Activated CD4-positive, alpha-beta T cell treated with anti-CD3 and anti-CD28 coated beads, Interleukin-2, Interleukin-6, amounts not matched to agents 100 ng/mL and 50 ng/mL, durations not matched to agents 16 hours and 8 hours (primary cell): Measurements from ENCODE around the gene ERICH4.
"Not testable (repeated sequence)": the region's sequence is repeated elsewhere in the genome, so short reads cannot be mapped to it uniquely, and the experiment has no call there.

Experiments
- DNase-seq: peaks from one replicate; pipeline ENCODE4 v3.0.0-alpha.2; 2020

The ERICH4 gene, protein sequence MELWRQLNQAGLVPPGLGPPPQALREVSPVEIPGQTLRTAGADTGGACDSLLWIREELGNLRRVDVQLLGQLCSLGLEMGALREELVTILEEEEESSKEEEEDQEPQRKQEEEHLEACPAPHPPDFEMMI

DNA sequence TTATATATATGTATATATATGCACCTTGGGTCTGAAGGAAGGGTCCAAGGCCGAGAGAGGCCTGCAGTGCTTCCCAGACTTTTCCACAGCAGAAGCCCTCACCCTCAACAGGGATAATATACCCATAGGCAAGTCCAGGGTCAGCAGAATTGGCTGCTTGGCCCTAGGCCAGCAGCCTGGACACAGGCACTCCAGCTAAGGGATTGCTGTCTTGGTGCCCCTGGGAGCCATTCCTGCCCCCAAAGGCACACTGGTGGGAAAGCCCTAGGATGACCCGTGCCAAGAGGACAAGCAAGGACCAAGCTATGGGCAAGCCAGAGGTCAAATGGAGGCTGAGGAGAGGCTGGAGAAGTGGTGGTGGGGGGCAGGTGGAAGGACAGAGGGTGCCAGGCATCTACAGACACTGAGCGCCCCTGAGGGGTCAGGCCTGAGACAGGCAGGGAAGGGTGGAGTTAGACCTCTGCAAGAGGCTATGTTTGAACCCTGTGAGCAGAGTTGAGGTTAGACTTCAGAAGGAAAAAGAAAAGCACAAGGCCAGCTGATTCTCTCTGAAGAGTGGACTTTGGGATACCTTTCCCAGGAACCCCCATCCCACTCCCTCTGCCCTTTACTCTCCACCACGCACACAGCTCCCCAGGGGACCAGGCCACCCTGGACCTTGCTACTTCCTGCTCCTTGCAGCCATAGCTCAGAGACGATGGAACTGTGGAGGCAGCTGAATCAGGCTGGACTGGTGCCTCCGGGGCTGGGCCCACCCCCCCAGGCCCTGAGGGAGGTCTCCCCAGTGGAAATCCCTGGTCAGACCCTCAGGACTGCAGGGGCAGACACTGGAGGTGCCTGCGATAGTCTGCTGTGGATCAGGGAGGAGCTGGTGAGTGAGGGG lies at the start of gene ERICH4:
Gene ERICH4 (plus strand): TSS at position 684 of the 883 bp plus-strand sequence. CDS start 14 bp downstream, at position 698.
- DNase-seq: no peak

DNA sequence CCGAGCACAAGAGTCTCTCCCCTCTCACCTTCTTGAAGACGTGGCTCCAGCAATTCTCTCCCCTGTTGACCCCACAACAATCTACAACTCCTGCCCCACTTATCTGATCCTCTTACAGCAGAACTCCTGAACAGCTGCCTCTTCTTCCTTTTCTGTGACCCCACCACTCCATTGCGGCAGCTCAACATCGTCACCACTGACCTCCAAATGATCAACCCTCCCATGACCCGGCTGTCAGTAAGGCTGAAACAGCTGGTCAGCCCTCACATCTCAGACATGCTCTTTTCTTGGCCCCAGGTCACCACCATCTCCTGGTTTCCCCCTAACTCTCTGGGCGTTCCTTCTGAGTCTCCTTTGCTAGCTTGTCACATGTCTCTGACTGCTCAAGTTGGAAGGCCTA lies 47.6 kb upstream of the ERICH4 start:
- DNase-seq: no peak

DNA sequence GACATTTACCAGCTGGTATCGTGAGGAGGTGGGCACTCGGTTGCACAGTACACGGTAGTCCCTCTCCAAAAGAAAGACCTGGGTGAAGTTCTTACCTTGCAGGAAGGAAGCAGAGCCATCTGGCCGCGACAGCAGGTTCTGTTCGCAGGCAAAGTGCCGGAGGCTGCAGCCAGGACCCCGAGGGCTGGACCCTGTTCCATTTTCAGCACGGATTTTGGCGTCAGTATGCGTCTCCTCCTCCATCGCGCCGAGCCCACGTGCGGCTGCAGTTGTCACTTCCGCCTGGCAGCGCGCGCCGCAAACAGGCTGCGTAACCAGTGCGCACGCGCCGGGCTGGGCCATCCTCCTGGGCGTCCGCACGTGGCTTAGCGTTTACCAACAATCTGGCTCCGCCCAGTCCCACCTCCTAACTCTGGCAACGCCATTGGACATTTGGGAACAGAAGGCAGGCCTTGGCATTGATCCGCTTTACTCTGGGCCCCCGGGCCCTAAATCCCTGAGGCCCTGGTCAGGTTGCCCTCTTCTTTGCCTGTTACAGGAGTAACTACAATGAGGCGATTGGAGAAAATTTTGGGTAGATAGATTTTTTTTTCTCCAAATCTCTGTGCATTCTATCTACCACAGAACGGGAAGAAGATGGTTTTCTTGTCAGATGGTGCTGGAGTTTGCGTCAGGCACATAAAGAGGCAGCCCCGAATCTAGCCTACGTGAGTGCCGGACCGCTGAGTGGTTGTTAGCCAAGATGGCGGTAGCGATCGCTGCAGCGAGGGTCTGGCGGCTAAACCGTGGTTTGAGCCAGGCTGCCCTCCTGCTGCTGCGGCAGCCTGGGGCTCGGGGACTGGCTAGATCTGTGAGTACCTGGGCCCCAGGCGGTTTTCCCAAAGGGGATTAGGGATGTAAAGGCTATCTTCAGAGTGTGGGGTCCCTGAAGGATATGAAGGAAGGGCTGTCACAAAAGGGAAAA lies 45.6 kb upstream of the ERICH4 start, which contains the start of the genes BCKDHA and EXOSC5:
Gene BCKDHA (plus strand): TSS at position 733 of the 964 bp plus-strand sequence. CDS start 10 bp downstream, at position 743.
Gene EXOSC5 (minus strand): TSS at position 274 of the 964 bp plus-strand sequence. CDS start 31 bp downstream, at position 243.
- DNase-seq: peak; percentile 99

DNA sequence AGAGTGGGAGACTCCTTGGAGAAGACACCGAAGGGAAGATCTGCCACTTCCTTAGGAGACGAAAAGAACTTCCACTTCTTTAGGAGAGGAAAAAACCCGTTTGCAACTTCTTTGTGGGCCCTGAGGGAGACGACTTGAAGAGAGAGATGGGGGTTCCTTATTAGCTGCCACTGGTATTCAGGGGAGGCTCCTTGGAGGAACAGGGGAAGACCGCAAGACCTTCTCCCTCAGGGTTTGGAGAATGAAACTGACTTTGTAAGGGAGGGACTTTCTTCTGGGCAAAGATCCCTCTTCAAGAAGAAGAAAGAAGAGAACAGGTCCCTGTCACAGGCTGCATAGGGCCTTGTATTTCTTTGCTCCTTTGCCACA lies 44.9 kb upstream of the ERICH4 start:
- DNase-seq: peak; percentile 8

DNA sequence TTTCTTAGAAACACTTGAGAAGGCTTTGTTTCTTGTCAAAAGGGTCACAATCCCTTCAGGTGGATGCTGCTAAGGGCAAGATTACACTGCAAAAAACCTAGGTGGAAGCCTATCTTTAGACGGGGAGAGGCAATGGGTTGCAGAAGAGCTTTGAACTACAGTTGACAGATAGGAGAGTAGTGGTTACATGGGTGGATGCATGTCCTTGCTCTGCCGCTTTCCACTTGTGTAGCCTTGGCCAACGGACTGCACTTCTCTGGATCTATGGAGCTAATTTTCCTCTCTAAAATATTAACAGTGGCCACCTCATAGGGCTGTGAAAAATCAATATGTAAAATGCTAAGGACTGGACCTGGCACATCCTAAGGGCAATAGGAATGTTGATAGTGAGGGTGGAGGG lies 44.4 kb upstream of the ERICH4 start:
- no peak for DNase-seq

DNA sequence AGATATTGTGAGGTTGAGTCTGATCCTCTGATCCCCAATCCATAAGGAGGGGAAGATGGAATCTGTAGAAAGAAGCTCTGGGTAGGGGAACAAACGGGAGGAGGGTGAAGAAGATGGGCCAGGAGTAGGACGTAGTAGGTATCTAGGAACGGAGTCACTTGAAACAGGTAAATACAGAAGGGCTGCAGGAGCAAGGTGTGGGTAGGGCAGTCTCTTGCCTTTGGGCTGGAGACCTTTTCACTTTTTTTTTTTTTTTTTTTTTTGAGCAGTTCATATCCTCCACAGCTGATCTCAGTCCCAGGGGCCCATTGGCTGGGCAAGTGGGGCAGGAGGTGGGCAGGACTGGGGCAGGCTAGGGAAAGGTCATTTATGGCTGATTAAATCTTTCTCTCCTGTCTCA lies 43.9 kb upstream of the ERICH4 start:
- DNase-seq: no peak

DNA sequence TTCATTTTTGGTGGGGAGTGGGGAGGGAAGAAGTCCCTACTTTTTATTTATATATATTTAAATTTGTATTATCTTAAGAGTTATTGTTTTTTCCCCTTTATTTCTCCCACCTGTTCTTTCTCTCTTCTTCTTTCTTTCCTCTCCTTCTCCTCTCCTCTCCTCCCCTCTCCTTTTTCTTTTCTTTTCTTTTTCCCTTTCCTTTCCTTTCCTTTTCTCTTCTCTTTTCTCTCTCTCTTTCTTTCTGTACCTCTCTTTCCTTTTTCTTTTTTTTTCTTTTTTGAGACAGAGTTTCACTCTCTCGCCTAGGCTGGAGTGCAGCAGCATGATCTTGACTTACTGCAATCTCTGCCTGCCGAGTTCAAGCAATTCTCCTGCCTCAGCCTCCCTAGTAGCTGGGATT lies 43.4 kb upstream of the ERICH4 start:
- no peak for DNase-seq

DNA sequence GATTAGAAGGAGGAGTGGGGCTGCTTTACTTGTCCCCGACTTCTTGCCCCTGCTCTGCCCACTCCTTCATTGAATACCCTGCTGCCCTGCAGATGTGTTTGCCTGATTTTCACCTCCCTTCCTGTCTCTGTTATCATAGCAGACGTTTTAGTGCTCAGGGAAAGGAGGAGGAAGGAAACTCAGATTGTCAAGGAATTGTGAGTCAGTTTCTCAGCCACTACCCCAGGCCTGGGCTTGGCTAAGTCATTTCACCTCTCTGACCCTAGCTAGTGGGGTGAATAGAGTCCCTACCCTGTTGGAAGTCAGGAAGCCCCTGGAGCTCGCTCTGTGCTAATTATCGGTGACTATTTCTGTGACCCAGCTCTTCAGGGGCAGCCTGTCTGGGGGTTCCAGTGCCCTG lies 41.5 kb upstream of the ERICH4 start:
- no peak for DNase-seq

DNA sequence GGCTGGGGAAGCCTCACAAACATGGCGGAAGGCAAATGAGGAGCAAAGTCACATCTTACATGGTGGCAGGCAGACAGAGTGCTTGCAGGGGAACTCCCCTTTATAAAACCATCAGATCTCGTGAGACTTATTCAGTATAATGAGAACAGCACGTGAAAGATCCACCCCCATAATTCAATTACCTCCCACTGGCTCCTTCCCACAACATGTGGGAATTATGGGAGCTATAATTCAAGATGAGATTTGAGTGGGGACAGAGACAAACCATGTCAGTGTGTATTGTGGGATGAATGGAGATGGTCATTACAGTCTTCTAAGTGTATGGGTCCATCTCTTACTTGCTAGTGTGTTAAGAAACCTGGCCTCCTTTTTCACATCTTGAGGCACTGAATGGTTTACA lies 40.9 kb upstream of the ERICH4 start:
- DNase-seq: no peak

DNA sequence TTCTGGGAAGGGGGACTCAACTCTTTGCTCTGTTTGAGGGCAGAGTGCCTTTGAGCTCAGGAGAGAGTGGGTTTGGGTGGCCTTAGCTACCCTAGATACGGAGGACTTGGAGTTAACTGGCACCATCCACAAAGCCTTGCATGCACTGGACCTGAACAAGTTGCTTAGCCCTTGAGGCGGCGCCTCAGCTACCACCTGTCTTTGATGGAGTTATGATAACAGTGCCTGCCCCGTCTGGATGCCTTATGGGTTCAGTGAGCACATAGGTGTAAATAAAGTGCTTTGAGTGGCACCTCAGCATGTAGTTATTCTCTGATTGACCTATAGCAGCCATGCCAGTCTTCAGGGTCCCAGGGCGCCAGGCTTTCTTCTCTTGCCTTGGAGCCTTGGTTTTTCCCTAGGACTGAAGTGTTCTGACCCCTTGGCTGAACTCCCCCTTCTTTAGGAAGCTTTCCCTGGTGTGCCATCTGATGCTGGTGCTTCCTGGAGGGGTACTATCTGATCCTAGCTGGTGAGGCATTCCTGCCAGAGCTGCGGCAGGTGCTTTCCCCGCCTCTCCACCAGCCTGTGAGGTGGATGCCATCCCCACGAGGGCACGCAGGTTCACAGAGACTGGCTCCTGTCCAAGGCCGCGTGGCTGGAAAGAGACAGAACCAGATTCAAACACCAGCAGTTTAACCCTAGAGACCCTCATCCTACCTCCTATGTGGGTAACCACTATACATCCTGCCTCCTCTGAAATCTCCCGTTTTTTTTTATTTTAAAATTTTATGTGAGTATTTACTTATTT lies 39.6 kb upstream of the ERICH4 start:
- DNase-seq: no peak

DNA sequence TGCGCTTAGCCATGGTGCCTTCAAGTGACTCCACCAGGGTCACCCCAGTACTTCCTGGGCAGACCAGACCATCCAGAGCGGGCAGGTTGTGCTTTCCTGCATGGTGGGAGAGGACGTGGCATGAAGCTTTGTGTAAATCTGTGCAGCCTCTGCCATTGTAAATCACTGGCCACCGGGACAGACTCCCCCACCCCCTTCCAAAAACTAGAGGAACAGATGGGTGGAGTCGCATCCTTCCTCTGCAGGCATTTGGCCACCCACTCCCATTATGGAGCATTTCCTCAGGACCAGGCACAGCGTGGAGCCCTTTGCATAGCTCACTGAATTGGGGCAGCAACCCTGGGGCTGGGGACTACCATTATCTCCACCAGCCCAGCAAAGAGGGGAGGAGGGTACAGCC lies 37.2 kb upstream of the ERICH4 start:
- no peak for DNase-seq

DNA sequence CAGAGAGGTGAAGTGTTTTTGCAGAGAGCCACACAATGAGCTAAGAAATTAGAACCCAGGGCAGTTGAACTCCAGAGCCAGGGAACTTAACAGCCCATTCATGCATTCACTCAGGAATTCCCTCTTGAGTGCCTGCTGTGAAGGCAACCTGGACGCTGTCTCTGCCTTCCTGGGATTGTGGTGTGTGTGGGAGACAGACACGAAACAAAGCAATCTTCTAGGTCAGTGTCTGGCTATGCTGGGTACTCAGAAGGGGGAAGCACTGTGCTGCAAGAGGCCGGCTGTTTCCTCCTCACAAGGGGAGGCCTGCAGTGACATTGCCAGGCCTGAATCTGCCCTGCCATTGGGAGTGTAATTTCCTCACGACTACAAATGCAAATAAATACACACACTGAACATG lies 35.7 kb upstream of the ERICH4 start:
- DNase-seq: no peak

DNA sequence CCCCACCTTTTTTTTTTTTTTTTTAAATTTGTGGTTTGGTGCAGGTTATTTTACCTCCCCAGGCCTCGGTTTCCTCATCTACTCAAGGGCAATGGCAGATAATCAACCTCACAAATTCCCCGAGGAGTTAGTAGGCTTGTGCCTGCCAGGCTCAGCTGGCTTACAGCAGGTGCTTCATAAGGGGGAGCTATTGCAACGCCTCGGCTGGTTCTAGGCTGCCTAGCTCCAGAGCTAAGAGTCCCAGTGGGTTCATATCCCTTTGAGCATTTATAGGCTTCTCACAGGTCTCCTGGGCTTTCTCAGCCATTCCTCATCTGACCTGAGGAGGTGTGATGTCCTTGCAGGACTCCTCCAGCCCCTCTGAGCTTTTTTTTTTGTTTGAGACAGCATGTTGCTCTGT lies 34.7 kb upstream of the ERICH4 start:
- no peak for DNase-seq

DNA sequence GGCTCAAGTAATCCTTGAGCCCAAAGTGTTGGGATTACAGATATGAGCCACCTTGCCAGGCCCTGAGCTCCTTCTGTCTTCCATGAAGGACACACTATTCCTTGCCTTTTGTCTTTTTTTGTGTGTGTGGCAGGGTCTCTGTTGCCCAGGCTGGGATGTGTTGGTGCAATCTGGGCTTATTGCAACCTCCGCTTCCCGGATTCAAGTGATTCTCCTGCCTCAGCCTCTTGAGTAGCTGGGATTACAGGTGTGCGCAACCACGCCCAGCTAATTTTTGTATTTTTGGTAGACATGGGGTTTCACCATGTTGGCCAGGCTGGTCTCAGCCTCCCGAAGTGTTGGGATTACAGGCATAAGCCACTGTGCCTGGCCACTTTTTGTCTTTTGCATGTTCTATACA lies 34.1 kb upstream of the ERICH4 start:
- DNase-seq: not testable (repeated sequence)

DNA sequence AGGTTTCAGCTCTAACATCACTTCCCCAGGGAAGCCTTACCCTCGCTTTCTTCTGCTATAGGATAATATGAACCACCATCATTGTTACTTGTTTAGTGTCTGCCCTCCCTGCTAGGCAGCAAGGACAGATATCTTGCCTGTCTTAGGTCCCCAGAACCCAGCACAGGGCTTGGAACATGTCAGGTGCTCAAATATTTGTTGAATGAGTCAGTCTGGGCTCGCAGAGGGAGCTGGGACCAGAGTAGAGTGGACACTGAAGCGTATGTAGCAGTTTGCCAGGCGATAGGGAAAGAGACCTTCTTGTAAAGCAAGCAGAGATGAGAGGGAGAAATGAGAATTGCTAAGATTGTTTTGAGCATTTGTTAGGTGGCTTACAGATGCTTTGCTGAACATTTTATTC lies 33.7 kb upstream of the ERICH4 start:
- DNase-seq: no peak

DNA sequence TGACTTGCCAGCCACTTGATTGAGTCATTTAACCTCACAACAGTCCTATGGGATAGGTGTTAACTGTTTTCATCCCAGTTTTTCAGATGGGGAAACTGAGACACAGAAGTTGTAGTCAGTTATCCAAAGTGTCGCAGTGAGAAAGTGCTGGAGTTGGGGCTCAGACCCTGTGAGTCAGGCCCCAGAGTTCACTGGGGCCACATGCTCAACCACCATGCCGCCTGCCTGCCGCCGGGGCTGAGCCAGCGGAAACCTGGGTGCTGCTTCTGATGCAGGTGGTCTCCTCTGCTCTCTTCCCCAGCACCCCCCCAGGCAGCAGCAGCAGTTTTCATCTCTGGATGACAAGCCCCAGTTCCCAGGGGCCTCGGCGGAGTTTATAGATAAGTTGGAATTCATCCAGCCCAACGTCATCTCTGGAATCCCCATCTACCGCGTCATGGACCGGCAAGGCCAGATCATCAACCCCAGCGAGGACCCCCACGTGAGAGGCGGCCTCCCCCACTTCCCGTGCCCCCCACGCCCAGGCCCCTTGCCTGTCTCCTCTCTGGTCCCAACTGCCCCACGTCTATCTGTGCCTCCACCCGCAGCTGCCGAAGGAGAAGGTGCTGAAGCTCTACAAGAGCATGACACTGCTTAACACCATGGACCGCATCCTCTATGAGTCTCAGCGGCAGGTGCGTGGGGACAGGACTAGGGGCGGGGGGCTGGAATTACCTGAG lies 32.5 kb upstream of the ERICH4 start:
- DNase-seq: no peak

DNA sequence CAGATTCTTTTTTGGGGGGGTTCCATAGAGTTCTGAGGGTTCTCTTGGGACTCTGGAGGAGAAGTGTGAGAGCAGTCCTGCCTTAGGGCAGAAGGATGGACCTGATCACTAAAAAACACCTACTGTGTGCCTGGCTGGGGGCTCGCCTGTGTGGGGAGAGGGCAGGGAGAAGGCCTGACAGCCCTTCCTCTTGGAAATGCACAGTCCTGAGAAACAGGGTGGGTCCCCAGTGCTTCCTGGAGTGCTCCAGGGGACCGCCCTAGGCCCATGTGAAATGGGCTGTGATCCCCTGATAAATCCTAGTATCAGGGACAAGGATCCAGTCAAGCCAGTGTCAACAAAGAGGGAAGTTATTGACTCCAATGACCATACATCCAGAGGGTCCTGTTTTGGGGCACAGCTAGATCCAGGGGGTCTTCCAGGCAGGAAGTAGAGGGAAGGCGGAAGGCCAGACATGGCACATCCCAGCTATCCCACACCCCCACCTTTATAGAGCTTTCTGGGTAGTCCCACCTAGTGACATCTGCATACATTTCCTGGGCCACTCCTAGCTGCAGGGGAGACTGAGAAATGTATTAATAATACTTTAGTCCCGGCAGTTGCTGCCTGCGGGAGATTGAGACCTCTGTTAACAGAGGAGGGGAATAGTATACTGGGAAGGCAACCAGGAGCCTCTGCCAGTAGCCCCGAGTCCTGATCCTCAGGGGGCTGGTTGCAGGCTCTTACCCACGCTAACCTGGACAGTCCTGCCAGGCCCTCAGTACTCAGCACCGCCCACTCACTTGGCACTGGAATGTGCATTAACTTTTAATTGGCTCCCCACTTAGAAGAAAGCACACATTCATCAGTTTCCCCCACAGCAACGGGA lies 31.6 kb upstream of the ERICH4 start:
- DNase-seq: no peak

DNA sequence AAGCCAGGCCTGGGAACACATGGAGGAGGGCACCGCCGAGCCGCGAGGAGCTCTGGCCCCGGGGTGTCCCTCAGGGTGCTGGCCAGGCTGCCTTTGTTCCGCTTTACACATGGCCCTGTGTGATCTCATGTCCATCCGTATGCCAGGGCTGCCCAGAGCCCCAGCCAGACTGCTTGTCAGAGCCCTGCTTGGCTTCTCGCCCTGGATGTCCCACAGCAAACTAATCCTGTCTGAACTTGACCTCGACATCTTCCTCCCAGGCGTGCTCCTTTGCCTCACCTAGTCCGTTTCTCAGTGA lies 31.0 kb upstream of the ERICH4 start:
- DNase-seq: no peak

DNA sequence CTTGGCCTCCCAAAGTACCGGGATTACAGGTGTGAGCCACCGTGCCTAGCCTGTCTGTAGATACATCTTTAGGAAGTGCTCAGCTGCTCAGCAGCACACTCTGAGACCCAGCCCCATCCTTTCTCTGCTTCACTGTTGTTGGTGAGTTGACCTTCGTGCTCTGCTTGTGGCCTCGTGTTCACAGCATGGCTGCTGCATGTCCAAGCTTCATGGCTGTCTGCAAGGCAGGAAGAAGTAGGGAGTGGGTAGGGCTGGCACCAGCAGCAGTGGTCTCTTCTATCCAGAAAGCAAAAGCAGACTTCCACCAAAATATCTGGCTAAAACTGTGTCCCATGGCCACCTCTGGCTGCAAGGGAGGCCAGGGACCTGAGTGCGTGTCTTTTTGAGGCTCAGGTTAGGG lies 30.0 kb upstream of the ERICH4 start:
- no peak for DNase-seq

DNA sequence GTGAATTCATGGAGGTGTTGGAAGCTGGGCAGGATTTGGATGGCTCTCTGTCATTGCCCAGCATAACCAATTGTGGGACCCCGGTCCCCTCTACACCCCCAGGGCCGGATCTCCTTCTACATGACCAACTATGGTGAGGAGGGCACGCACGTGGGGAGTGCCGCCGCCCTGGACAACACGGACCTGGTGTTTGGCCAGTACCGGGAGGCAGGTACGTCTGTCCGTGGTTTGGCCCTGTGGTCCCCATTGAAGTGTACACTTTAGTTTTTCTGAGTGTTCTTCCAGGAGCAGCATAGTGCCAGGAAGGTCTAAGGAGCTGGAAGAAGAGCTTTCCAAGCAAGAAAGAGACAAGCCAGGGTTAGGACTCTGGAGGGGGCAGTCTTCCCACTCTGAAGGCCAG lies 29.0 kb upstream of the ERICH4 start:
- no peak for DNase-seq

DNA sequence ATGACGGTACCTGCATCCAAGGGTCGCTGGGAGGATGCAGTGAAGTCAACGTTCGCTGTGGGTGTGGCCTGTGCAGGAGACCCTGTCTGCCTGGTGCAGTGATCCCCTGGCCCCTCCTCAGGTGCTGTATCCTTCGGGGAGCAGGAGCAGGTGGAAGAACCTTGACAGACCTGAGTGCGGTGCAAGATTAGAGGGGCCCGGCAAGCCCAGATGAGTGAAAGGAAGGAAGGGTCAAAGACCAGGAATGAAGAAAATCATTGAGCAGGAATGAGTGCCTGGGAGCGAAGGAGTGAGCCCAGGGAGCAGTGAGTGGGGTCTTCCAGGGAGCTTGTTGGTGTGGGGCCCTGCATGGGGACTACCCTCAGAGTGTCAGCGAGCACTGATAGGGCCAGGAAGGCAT lies 28.5 kb upstream of the ERICH4 start:
- no peak for DNase-seq
